ENCODE measurements around the gene RPUSD3. TPM values are rescaled to one million over a fixed set of nuclear protein-coding genes. Genes with fewer than 3 reads are reported as not detected.

The RPUSD3 gene
- total RNA-seq, 4 donors from 2014 or later = 33.0 to 48.1 (median 45.0) TPM

- DNase-seq (ENCODE audit: extremely low spot score) = no peak
- Histone ChIP-seq H3K4me1 (peaks cover 23 to 27% (median 25%) of the 10 kb centered on the region in 4 donors), H3K9me3 (no peaks in the 10 kb centered on the region), H3K4me3 (no peak overlapping the region), H3K27ac (replicated peaks in 1 of 4) (no peak overlapping the region), H3K27me3 (no peaks in the 10 kb centered on the region), H3K36me3 (peaks cover 45 to 58% (median 54%) of the 10 kb centered on the region in 4 donors)
- TF ChIP-seq CTCF (IDR thresholded peaks at IDR 0.05) (no peak), EP300 (IDR thresholded peaks at IDR 0.05) (no peak), POLR2AphosphoS5 (IDR thresholded peaks at IDR 0.05) (no peak), POLR2A (IDR thresholded peaks at IDR 0.05; ENCODE audit: low read depth) (no peak)
- 87% methylated on average over 7 of the region's 7 CpGs for WGBS
- intact Hi-C loops (cut with DNase I) = no loop called here
Observed at GRCh38 chr3:9806688-9807589, 36.9 kb downstream of the RPUSD3 start.

GRCh38 chr3:9806137-9806536 lies 37.7 kb downstream of the RPUSD3 start:
- Histone ChIP-seq H3K4me3 (no peak overlapping the region), H3K27ac (replicated peaks in 1 of 4) (no peak overlapping the region), H3K27me3 (no peaks in the 10 kb centered on the region), H3K9me3 (no peaks in the 10 kb centered on the region), H3K36me3 (peaks cover 53 to 66% (median 62%) of the 10 kb centered on the region in 4 donors), H3K4me1 (peaks cover 20 to 23% (median 21%) of the 10 kb centered on the region in 4 donors)
- TF ChIP-seq POLR2A (IDR thresholded peaks at IDR 0.05; ENCODE audit: low read depth) (no peak), CTCF (IDR thresholded peaks at IDR 0.05) (no peak), EP300 (IDR thresholded peaks at IDR 0.05) (no peak)
- WGBS = 90% methylated on average over 11 of the region's 12 CpGs
- intact Hi-C loops (cut with DNase I) = no loop called here
- DNase-seq (ENCODE audit: extremely low spot score) = no peak

- Histone ChIP-seq H3K27me3 (no peaks in the 10 kb centered on the region), H3K27ac (replicated peaks in 1 of 4) (no peak overlapping the region), H3K4me1 (peaks cover 11 to 13% (median 12%) of the 10 kb centered on the region in 4 donors), H3K36me3 (peaks cover 64 to 77% (median 74%) of the 10 kb centered on the region in 4 donors), H3K9me3 (no peaks in the 10 kb centered on the region), H3K4me3 (no peak overlapping the region)
- no peak for DNase-seq (ENCODE audit: extremely low spot score)
- intact Hi-C loops (cut with DNase I) = no loop called here
- WGBS = 88% methylated on average over 5 of the region's 5 CpGs
- TF ChIP-seq POLR2A (IDR thresholded peaks at IDR 0.05; ENCODE audit: low read depth) (no peak), POLR2AphosphoS5 (IDR thresholded peaks at IDR 0.05) (no peak), EP300 (IDR thresholded peaks at IDR 0.05) (no peak), CTCF (IDR thresholded peaks at IDR 0.05) (no peak)
Observed at GRCh38 chr3:9804996-9805395, 38.8 kb downstream of the RPUSD3 start.

- no peak for DNase-seq (ENCODE audit: extremely low spot score)
- H3K4me3 ChIP-seq = no peak overlapping the region
- peaks cover 0 to 6% (median 0%) of the 10 kb centered on the region in 4 donors for H3K4me1 ChIP-seq
- no peak for TF ChIP-seq EP300 (IDR thresholded peaks at IDR 0.05)
- TF ChIP-seq POLR2A (IDR thresholded peaks at IDR 0.05; ENCODE audit: low read depth) = no peak
- TF ChIP-seq CTCF (IDR thresholded peaks at IDR 0.05) = no peak
- TF ChIP-seq POLR2AphosphoS5 (IDR thresholded peaks at IDR 0.05) = no peak
- peak overlapping the region in 2 of 4 donors; percentile 19 to 32 for H3K27ac ChIP-seq (replicated peaks in 1 of 4)
- H3K9me3 ChIP-seq = no peaks in the 10 kb centered on the region
- H3K27me3 ChIP-seq = no peaks in the 10 kb centered on the region
- intact Hi-C loops (cut with DNase I) = no loop called here
- 82% methylated on average over 1 of the region's 1 CpG for WGBS
- H3K36me3 ChIP-seq = peaks cover 78 to 92% (median 89%) of the 10 kb centered on the region in 4 donors
Observed at GRCh38 chr3:9803494-9803893, 40.3 kb downstream of the RPUSD3 start.
